Smooth muscle cell (in vitro differentiated cells): Measurements from ENCODE around the gene DAD1. TPM values are rescaled to one million over a fixed set of nuclear protein-coding genes. Genes with fewer than 3 reads are reported as not detected.
"Not testable (repeated sequence)": the region's sequence is repeated elsewhere in the genome, so short reads cannot be mapped to it uniquely, and the experiment has no call there.

Experiments
- DNase-seq: peaks from one replicate; lab custom pipeline; 2025; ENCODE audit not compliant: unreplicated experiment; lab: John Stamatoyannopoulos, UW
- H2AFZ ChIP-seq: fragments of 200-600 bp; sonication (generic); 2 replicates; pipeline ENCODE4 v1.6.0; 2016; ENCODE audit warnings: antibody characterized with exemption, low read depth, mild to moderate bottlenecking
- H3F3A ChIP-seq: fragments of 200-600 bp; sonication (generic); 2 replicates; pipeline ENCODE4 v1.6.0; 2017; ENCODE audit warnings: antibody characterized with exemption, low read depth
- H3K27ac ChIP-seq: fragments of 200-600 bp; sonication (generic); 2 replicates; pipeline ENCODE4 v1.5.1; 2016; ENCODE audit warnings: low read depth, mild to moderate bottlenecking
- H3K27me3 ChIP-seq: fragments of 200-600 bp; sonication (generic); 2 replicates; pipeline ENCODE4 v1.6.1; 2016; ENCODE audit warnings: low read depth, mild to moderate bottlenecking
- H3K36me3 ChIP-seq: fragments of 200-600 bp; sonication (generic); 2 replicates; pipeline ENCODE4 v1.5.1; 2016; ENCODE audit warnings: low read depth
- H3K4me1 ChIP-seq: fragments of 200-600 bp; sonication (generic); 2 replicates; pipeline ENCODE4 v1.5.1; 2016; ENCODE audit warnings: low read depth
- H3K4me2 ChIP-seq: fragments of 200-600 bp; sonication (generic); 2 replicates; pipeline ENCODE4 v1.6.0; 2016; ENCODE audit warnings: mild to moderate bottlenecking
- H3K4me3 ChIP-seq: fragments of 200-600 bp; sonication (generic); 2 replicates; pipeline ENCODE4 v1.5.1; 2016; ENCODE audit warnings: mild to moderate bottlenecking
- H3K79me2 ChIP-seq: fragments of 200-600 bp; sonication (generic); 2 replicates; pipeline ENCODE4 v1.6.0; 2016; ENCODE audit warnings: low read depth, mild to moderate bottlenecking
- H3K9ac ChIP-seq: fragments of 200-600 bp; sonication (generic); 2 replicates; pipeline ENCODE4 v1.6.0; 2016; ENCODE audit warnings: low read depth
- H3K9me3 ChIP-seq: fragments of 200-600 bp; sonication (generic); replicated peaks from 2 replicates; pipeline ENCODE4 v1.5.1; 2016; ENCODE audit warnings: low read depth
- H4K20me1 ChIP-seq: fragments of 200-600 bp; sonication (generic); 2 replicates; pipeline ENCODE4 v1.6.0; 2016; ENCODE audit warnings: low read depth
- CTCF ChIP-seq: fragments of 200-600 bp; sonication (generic); IDR thresholded peaks from 2 replicates; pipeline ENCODE4 v1.5.1; 2017; ENCODE audit warnings: borderline replicate concordance, mild to moderate bottlenecking, antibody characterized with exemption; ENCODE audit not compliant: insufficient read depth, poor library complexity, severe bottlenecking
- WGBS: methylation state at CpG from one replicate; pipeline ENCODE4 v1.1.7; 2016; ENCODE audit warnings: low lambda C conversion rate; 5-methylcytosine and 5-hydroxymethylcytosine counted together
- polyA plus RNA-seq: library from polyadenylated mRNA; unstranded; fragments of >200 nt; fragmentation: Nextera tagmentation; extraction: Ambion mirVana; gene quantifications from 2 replicates; pipeline ENCODE4 v1.2.1, GENCODE V29; 2016
- total RNA-seq: library from RNA; depleted of rRNA; stranded (reverse); fragments of >200 nt; gene quantifications from 2 replicates; pipeline ENCODE4 v1.2.3, GENCODE V29; 2014

DAD1 gene
- total and polyA plus RNA-seq, 2 experiments from 2014 or later, result 533 to 571 TPM

GRCh38 chr14:22544406-22544805 is 44.6 kb downstream of the DAD1 start:
- Histone ChIP-seq H3F3A (peaks cover 8% of the 10 kb centered on the region), H3K27ac (no peak overlapping the region), H3K4me1 (peaks cover 13% of the 10 kb centered on the region), H3K9ac (no peak overlapping the region), H2AFZ (no peak overlapping the region), H3K4me2 (no peak overlapping the region), H3K79me2 (no peaks in the 10 kb centered on the region), H3K36me3 (no peaks in the 10 kb centered on the region), H4K20me1 (no peaks in the 10 kb centered on the region), H3K4me3 (no peak overlapping the region), H3K27me3 (no peaks in the 10 kb centered on the region), H3K9me3 (no peaks in the 10 kb centered on the region)
- TF ChIP-seq CTCF, result no peak
- no peak for DNase-seq
- 96% methylated on average over 2 of the region's 2 CpGs for WGBS

- H3K4me1 ChIP-seq, result peaks cover 15% of the 10 kb centered on the region
- DNase-seq, H3K27me3 ChIP-seq, H3K4me2 ChIP-seq, H3F3A ChIP-seq, H3K27ac ChIP-seq, H4K20me1 ChIP-seq, H3K4me3 ChIP-seq, H3K9me3 ChIP-seq, H3K36me3 ChIP-seq, H3K9ac ChIP-seq, H2AFZ ChIP-seq, H3K79me2 ChIP-seq: not testable (repeated sequence)
- 99% methylated on average over 13 of the region's 13 CpGs for WGBS
Observed at GRCh38 chr14:22543570-22544357, 45.3 kb downstream of the DAD1 start.

- Histone ChIP-seq H3K27me3 (no peaks in the 10 kb centered on the region), H3K4me2 (no peak overlapping the region), H4K20me1 (no peaks in the 10 kb centered on the region), H2AFZ (no peak overlapping the region), H3K9me3 (no peaks in the 10 kb centered on the region), H3K27ac (no peak overlapping the region), H3K9ac (no peak overlapping the region), H3K36me3 (no peaks in the 10 kb centered on the region), H3K79me2 (no peaks in the 10 kb centered on the region), H3K4me1 (peaks cover 17% of the 10 kb centered on the region), H3K4me3 (no peak overlapping the region), H3F3A (peaks cover 18% of the 10 kb centered on the region)
- no peak for DNase-seq
- no peak for TF ChIP-seq CTCF
- WGBS, result 60% methylated on average over 2 of the region's 2 CpGs
Observed at GRCh38 chr14:22542360-22542759, 46.7 kb downstream of the DAD1 start.

- Histone ChIP-seq H4K20me1 (no peaks in the 10 kb centered on the region), H3K4me1 (peaks cover 13% of the 10 kb centered on the region), H3K27me3 (no peaks in the 10 kb centered on the region), H3K4me2 (no peak overlapping the region), H3K4me3 (no peak overlapping the region), H3K9me3 (no peaks in the 10 kb centered on the region), H3F3A (peaks cover 16% of the 10 kb centered on the region), H3K79me2 (no peaks in the 10 kb centered on the region), H3K9ac (no peak overlapping the region), H3K27ac (no peak overlapping the region), H2AFZ (no peak overlapping the region), H3K36me3 (no peaks in the 10 kb centered on the region)
- DNase-seq, result no peak
- WGBS, result 81% methylated on average over 5 of the region's 5 CpGs
- no peak for TF ChIP-seq CTCF
Observed at GRCh38 chr14:22541721-22542120, 47.3 kb downstream of the DAD1 start.
